GM19240 (cell line): Measurements from ENCODE around the gene TCAF1.

Experiments
- DNase-seq: peaks from one replicate; pipeline ENCODE4 v3.0.0; 2011; ENCODE audit warnings: low spot score; ENCODE audit not compliant: insufficient read length

The TCAF1 gene

GRCh38 chr7:143901668-143902331, at the start of gene TCAF1:
TCAF1 (minus strand) TSS chr7:143902176; CDS start chr7:143876608, 25,568 bp downstream.
- peak; percentile 55 for DNase-seq

- no peak for DNase-seq
Observed at GRCh38 chr7:143948733-143949132, 46.8 kb upstream of the TCAF1 start.

- no peak for DNase-seq
Observed at GRCh38 chr7:143947111-143947510, 45.1 kb upstream of the TCAF1 start.

GRCh38 chr7:143945423-143945822, 43.4 kb upstream of the TCAF1 start:
- no peak for DNase-seq

DNA sequence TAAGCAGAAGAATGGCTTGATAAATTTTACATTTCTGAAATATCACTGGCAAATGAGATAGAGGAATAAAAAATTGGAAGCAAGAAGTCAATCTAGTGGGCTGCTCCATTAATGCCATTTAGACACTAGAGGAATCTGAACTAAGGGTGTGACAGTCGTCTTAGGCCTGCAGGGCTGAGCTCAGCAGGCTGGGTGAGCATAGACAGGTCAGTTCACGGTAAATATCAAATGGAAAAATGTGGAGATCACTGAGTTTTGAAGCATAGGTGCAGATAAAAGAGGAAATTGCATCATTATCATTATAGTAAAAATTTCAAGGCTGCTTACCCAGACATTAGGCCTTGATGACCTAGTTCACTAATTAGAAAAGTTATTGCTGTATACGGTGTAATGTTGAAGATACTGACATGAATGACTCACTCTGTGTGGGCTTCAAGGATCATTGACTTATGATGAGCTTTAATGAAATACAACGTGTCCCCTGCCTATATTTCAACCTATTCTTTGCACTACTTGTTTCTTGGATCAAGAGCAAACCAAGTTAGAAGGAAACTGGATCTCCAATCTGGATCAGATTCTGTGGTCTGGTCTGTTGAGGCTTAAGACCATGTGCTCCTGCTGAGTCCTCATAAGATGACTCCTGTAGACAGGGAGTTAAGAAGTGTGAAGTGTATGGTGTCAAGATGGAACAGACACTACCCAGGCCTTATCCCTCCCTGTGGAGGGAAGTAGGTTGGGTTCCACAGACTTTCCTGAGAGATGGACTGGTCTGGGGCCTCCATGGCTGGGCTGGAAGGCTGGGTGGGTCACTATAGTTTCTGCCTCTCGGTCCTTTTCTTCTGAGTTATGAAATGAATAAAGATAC, 36.6 kb upstream of the TCAF1 start:
- DNase-seq = no peak

DNA sequence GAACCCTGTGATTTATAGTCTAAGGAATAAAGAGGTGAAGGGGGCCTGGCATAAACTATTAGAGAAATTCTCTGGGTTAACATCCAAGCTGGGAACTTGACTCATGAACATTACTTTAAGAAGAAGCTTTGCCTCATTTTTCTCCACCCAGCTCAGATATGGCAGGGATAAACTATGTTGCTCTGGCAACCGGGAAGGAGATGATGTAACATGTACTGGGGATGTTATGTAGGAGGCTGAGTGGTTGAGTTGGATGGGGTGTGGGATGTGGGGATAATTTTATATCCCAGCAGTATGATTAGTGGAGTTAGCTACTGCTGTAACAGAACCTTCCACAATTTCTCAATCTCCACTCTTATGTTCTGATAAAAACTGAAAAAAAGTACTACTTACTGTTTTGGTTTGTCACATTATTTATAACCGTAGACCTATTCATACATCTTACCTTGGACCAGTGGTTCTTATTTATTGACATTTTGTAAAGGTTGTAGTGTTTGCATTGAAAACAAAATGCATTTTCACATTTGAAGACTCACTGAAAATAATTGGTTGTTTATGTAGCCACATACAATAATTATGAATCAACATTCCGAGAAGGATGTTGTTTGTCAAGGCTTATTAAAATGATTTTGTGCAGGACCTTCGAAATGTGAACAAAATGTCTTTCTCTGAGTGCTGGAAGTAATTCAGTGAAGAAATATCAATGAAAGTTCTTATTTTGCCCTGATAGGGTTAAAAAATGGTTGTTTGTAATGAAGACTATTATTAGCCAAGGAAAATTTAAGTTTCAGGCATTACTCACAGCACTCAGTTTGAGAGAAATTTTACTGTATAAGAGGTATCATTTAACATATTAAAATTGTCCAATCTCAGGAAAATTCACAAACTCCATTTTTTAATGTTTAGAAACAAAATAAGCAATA, 34.4 kb upstream of the TCAF1 start:
- DNase-seq = no peak

GRCh38 chr7:143934526-143935325, 32.8 kb upstream of the TCAF1 start, which contains the start of gene OR2F2:
OR2F2 (plus strand) TSS chr7:143935233; CDS start chr7:143935233, 0 bp downstream.
- DNase-seq = no peak

GRCh38 chr7:143931739-143932138, 29.8 kb upstream of the TCAF1 start:
- no peak for DNase-seq

DNA sequence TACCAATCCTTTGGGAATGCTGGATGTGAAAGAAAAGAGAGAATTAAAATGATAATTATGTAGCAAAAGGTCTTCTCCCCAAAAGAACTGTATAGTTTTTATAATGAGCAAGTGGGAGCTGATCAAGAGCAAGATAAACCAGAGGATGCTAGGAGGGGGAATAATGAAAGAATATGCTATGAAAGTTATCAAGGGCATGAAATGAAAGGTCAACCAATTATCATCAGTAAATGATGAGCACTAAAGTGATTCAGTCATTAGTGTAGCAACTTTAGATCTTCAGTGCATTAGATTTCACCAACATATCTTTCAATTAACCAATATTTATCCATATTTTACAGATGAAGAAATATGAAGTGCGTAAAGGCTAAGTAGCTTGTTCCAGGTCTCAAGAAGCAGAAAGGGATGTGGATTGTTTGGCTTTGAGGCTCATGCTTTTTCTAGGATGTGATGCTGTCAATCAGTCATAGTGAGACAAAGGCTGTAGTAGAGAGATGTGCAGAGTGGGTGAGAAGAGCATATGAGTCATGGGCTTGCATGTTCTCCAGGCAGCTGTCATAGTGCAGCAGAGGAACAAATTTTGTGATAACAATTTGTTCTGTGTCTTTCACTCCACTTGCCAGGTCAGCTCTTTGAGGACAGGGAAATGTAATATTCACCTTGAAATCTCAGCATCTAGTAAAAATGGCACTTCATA, 27.4 kb upstream of the TCAF1 start:
- no peak for DNase-seq

DNA sequence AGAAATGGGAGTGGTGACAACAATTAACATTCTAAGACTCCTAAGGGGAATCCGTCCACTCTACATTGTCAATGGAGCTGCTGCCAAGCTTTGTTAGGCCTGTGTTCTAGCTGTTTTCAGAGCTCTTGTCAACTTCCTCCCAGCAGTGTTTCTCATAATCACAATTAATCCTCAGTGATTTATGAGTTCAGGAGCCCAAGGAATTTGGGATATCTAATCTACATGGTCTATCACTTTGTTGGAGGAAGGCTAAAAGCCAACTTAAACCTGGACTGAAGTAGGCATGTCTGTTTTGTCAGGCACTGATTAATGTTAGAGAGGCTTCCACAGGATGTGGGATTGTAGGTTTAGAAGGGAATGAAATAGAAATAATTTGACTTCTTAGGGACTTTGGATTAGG, 22.9 kb upstream of the TCAF1 start:
- DNase-seq = no peak

DNA sequence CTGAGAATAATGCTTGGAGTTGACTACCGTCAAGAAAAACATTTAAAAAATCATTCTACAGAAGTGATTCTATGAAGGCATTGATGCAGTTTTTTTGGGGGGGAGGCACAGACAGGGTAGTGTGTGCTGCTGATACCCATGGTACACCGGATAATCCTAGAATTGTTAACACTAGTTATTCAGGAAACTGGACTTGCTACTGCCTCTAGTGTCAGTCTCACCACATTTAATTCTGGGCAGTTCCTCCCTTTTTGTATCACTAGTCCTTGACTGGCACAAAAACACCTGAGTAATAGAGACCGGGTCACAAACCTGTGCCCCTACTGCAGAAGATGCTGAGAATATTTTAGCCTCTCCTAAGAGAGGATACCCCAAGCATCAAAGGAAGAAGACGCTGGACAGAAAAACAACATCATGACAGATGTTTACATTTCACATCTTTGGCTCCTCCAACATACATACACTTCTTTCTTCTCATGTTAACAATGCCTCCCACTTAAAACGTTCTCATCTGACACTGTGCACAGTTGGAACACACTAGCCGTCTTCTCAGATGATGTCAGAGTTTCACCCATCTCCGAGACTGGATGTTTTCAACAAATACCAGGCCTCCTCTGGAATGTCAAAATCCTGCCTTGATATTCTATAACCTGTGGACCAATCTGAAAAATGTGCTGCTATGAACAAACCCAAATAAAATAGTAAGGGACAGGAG, 13.1 kb upstream of the TCAF1 start:
- no peak for DNase-seq

- DNase-seq = no peak
Observed at GRCh38 chr7:143913945-143914615, 12.1 kb upstream of the TCAF1 start.

GRCh38 chr7:143910473-143911248, 8.7 kb upstream of the TCAF1 start:
- no peak for DNase-seq

- DNase-seq = no peak
Observed at GRCh38 chr7:143909863-143910262, 7.9 kb upstream of the TCAF1 start.

DNA sequence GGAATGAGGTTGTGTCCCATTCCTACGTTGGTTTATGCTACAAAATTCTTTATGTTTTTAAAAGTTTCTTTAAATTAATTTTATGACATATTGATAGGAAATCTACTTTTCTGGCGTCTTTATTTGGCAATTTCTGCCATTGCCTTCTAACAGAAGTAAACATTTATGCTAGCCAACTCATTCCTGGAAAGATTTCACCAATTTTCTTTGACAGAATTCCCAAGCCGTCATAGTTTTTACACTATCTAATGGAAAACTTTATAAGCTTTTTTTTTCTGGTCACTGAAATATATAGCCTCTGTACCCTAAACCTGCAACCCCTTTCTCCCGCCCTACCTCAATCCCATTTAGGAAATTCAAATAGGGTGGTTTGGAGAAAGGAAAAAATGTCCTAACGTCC, 6.1 kb upstream of the TCAF1 start:
- DNase-seq = no peak

GRCh38 chr7:143906895-143907294, 4.9 kb upstream of the TCAF1 start:
- no peak for DNase-seq

GRCh38 chr7:143906151-143906550, 4.2 kb upstream of the TCAF1 start:
- DNase-seq = no peak

DNA sequence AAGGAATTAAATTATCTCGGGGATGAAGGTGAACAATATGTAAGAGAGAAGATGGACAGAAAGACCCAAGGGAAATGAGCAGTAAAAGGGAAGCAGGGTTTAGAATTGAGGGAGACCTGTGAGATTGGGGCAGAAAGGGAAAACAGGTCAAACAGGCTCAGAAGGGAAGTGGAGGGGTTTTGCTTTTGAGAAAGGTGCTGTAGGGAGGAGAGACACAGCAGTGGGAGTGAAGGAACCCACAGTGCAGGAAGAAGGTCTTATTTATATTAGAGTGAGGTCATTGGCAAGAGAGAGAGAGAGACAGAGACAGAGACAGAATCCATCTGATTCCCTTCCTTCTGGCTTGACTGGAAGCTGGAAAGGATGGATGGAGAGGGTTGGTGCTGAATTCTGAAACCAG, 3.5 kb upstream of the TCAF1 start:
- DNase-seq = no peak
